ENCODE results near the gene TRAF7. TPM values are rescaled to one million over a fixed set of nuclear protein-coding genes. Genes with fewer than 3 reads are reported as not detected.
A peak's percentile ranks its signal among the peaks of the same experiment; 100 is the strongest.

The TRAF7 gene
- total and polyA plus RNA-seq, 2 of the 8 experiments (the other 6 are each of a cell fraction or from before 2014, with no cell fraction given), result 96.8 to 148 TPM

- Histone ChIP-seq H2BK15ac (ENCODE audit: low read length) (no peak overlapping the region), H3K23ac (ENCODE audit: insufficient read length) (no peak overlapping the region), H3K79me2 (ENCODE audit: control insufficient read depth in 1 of 2, insufficient read depth in 2 of 2, low read length in 2 of 2) (no peaks in the 10 kb centered on the region), H3K14ac (ENCODE audit: insufficient read length) (no peak overlapping the region), H3K4me3 (ENCODE audit: extremely low read depth in 1 of 4, insufficient read depth in 2 of 4, low read depth in 3 of 4, low read length in 4 of 4) (no peak overlapping the region), H4K5ac (ENCODE audit: insufficient read length, low read depth, low read length) (no peak overlapping the region), H4K91ac (replicated peaks; ENCODE audit: insufficient read length, low read length) (no peak overlapping the region), H3K56ac (replicated peaks; ENCODE audit: insufficient read length, low read depth, low read length) (no peak overlapping the region), H2AFZ (ENCODE audit: low read length) (no peak overlapping the region), H3K9ac (replicated peaks in 1 of 4; ENCODE audit: extremely low read depth in 1 of 4, low read depth in 3 of 4, low read length in 3 of 4) (no peak overlapping the region), H3K27ac (ENCODE audit: low read depth, low read length) (no peak overlapping the region), H2BK20ac (ENCODE audit: low read length) (no peak overlapping the region), H3K27me3 (replicated peaks in 1 of 4; ENCODE audit: control insufficient read depth in 3 of 4, extremely low read depth in 1 of 4, insufficient read depth in 3 of 4, low read length in 3 of 4) (no peaks in the 10 kb centered on the region; a peak in 1 of 7 replicates), H3K23me2 (ENCODE audit: low read depth, low read length) (peaks cover under 1% of the 10 kb centered on the region; the same call in 1 of the 2 replicates), H4K8ac (ENCODE audit: extremely low read depth, insufficient read depth, low read length) (peak overlapping the region; percentile 5; the same call in 1 of the 2 replicates), H3K4ac (replicated peaks; ENCODE audit: insufficient read length, low read depth, low read length) (no peak overlapping the region), H2BK120ac (replicated peaks; ENCODE audit: low read depth, low read length) (no peak overlapping the region), H3K4me2 (ENCODE audit: insufficient read depth in 1 of 2, low read depth in 2 of 2, low read length in 2 of 2) (no peak overlapping the region), H3K36me3 (ENCODE audit: control insufficient read depth in 2 of 4, insufficient read depth in 4 of 4, low read length in 3 of 4) (peaks cover 15 to 48% (median 28%) of the 10 kb centered on the region in 4 experiments; a peak in 7 of 8 replicates), H2BK12ac (ENCODE audit: low read depth, low read length) (no peak overlapping the region), H2BK5ac (ENCODE audit: low read depth, low read length) (no peak overlapping the region), H3K18ac (ENCODE audit: extremely low read depth, low read length) (no peak overlapping the region), H4K20me1 (replicated peaks in 1 of 2; ENCODE audit: control insufficient read depth in 1 of 2, insufficient read depth in 2 of 2, low read length in 2 of 2) (peaks cover 2 to 19% of the 10 kb centered on the region in 2 experiments), H3K79me1 (ENCODE audit: low read depth, low read length) (no peaks in the 10 kb centered on the region), H2AK5ac (ENCODE audit: low read depth, low read length) (no peak overlapping the region), H3K9me3 (ENCODE audit: insufficient read depth in 2 of 2, low read depth in 1 of 2, low read length in 1 of 2) (no peaks in the 10 kb centered on the region), H3K4me1 (replicated peaks in 1 of 4; ENCODE audit: control insufficient read depth in 3 of 4, insufficient read depth in 4 of 4, low read length in 3 of 4) (peaks cover 0 to 7% (median 2%) of the 10 kb centered on the region in 4 experiments; a peak in 4 of 7 replicates)
- DNase-seq (ENCODE audit: low read depth in 1 of 2, low spot score in 2 of 2), result no peak
- FAIRE-seq, result no peak
- 89% methylated on average over 17 of the region's 18 CpGs; no CpG with 5 or more reads in 1 of the 2 experiments for WGBS, 2 experiments (ENCODE audit: extremely low coverage in 1 of 2, insufficient coverage in 1 of 2, insufficient read length in 1 of 2, insufficient replicate concordance in 2 of 2, low coverage in 1 of 2, low lambda C conversion rate in 2 of 2, missing lambda C conversion rate in 1 of 2)
- POLR2A ChIA-PET (ENCODE audit: partially characterized antibody), result interaction anchor here (1.5 to 13.5 kb wide), 6 partner anchors 10 to 85 kb away, joined by 3 to 312 read pairs (median 5); partner anchors contain the start of genes CASKIN1, RAB26 and TRAF7
- CTCF ChIA-PET (ENCODE audit: partially characterized antibody), result interaction anchor here (1.1 to 1.2 kb wide), 2 partner anchors 10 to 15 kb away, joined by 3 to 5 read pairs; no protein-coding TSS in a partner anchor
- TF ChIP-seq MAFK (IDR thresholded peaks at IDR 0.05; ENCODE audit: low read depth, low read length) (no peak), USF2 (IDR thresholded peaks at IDR 0.05; ENCODE audit: low read length) (no peak), SAP30 (IDR thresholded peaks at IDR 0.05; ENCODE audit: insufficient read depth, insufficient replicate concordance, low read length) (no peak), SUZ12 (IDR thresholded peaks at IDR 0.05; ENCODE audit: low read length) (no peak), TBP (IDR thresholded peaks at IDR 0.05; ENCODE audit: low read depth, low read length) (no peak), BRCA1 (IDR thresholded peaks at IDR 0.05; ENCODE audit: low read depth, low read length) (no peak), CHD2 (IDR thresholded peaks at IDR 0.05; ENCODE audit: low read length) (no peak)
- TF ChIP-seq, protein P1, sequence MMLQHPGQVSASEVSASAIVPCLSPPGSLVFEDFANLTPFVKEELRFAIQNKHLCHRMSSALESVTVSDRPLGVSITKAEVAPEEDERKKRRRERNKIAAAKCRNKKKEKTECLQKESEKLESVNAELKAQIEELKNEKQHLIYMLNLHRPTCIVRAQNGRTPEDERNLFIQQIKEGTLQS (IDR thresholded peaks at IDR 0.05; ENCODE audit: insufficient read depth, low read depth, low read length), result no peak
- TF ChIP-seq, protein P2, sequence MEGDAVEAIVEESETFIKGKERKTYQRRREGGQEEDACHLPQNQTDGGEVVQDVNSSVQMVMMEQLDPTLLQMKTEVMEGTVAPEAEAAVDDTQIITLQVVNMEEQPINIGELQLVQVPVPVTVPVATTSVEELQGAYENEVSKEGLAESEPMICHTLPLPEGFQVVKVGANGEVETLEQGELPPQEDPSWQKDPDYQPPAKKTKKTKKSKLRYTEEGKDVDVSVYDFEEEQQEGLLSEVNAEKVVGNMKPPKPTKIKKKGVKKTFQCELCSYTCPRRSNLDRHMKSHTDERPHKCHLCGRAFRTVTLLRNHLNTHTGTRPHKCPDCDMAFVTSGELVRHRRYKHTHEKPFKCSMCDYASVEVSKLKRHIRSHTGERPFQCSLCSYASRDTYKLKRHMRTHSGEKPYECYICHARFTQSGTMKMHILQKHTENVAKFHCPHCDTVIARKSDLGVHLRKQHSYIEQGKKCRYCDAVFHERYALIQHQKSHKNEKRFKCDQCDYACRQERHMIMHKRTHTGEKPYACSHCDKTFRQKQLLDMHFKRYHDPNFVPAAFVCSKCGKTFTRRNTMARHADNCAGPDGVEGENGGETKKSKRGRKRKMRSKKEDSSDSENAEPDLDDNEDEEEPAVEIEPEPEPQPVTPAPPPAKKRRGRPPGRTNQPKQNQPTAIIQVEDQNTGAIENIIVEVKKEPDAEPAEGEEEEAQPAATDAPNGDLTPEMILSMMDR (IDR thresholded peaks at IDR 0.05; ENCODE audit: control extremely low read depth in 1 of 3, insufficient read depth in 1 of 3, low read depth in 1 of 3, low read length in 3 of 3), result no peak
Observed at GRCh38 chr16:2177101-2177500, 21.5 kb downstream of the TRAF7 start.
